Neural cell (in vitro differentiated cells): Measurements from ENCODE around the gene KLRC2. TPM values are rescaled to one million over a fixed set of nuclear protein-coding genes. Genes with fewer than 3 reads are reported as not detected.

Source experiments
- H2AFZ ChIP-seq: fragments of 200-600, 300-800 bp; sonication (generic), shearing (Covaris generic); 2 replicates; pipeline ENCODE4 v1.6.0; 2014; ENCODE audit warnings: low read depth, mild to moderate bottlenecking, antibody characterized with exemption, low read length, moderate library complexity
- H3F3A ChIP-seq: fragments of 200-600 bp; shearing (Covaris generic); 2 replicates; pipeline ENCODE4 v1.6.1; 2016; ENCODE audit warnings: mild to moderate bottlenecking, moderate library complexity, mixed read lengths, antibody characterized with exemption, low read length; ENCODE audit not compliant: insufficient read depth, poor library complexity, severe bottlenecking
- H3K27ac ChIP-seq: fragments of 200-600, 300-800 bp; sonication (generic), shearing (Covaris generic); 2 replicates; pipeline ENCODE4 v1.5.1; 2014; ENCODE audit warnings: mild to moderate bottlenecking, low read length, moderate library complexity
- H3K27me3 ChIP-seq: fragments of 300-800, 200-600 bp; sonication (generic), shearing (Covaris generic); 2 replicates; pipeline ENCODE4 v1.6.0; 2014; ENCODE audit warnings: mild to moderate bottlenecking, low read depth, low read length, moderate library complexity; ENCODE audit not compliant: insufficient read depth
- H3K36me3 ChIP-seq: fragments of 300-800, 200-600 bp; sonication (generic), shearing (Covaris generic); 2 replicates; pipeline ENCODE4 v1.5.1; 2014; ENCODE audit warnings: mild to moderate bottlenecking, antibody characterized with exemption, low read length, moderate library complexity; ENCODE audit not compliant: insufficient read depth
- H3K4me2 ChIP-seq: fragments of 300-800, 200-600 bp; sonication (generic), shearing (Covaris generic); 2 replicates; pipeline ENCODE4 v1.6.0; 2014; ENCODE audit warnings: mild to moderate bottlenecking, low read length
- H3K4me3 ChIP-seq: fragments of 300-800, 200-600 bp; sonication (generic), shearing (Covaris generic); 2 replicates; pipeline ENCODE4 v1.5.1; 2014; ENCODE audit warnings: mild to moderate bottlenecking, low read length, moderate library complexity
- H3K79me2 ChIP-seq: fragments of 200-600 bp; shearing (Covaris generic); replicated peaks from 2 replicates; pipeline ENCODE4 v1.6.0; 2014; ENCODE audit warnings: mild to moderate bottlenecking, low read length, moderate library complexity; ENCODE audit not compliant: insufficient read depth
- H3K9ac ChIP-seq: fragments of 300-800, 200-600 bp; sonication (generic), shearing (Covaris generic); 2 replicates; pipeline ENCODE4 v1.6.1; 2016; ENCODE audit warnings: mild to moderate bottlenecking, low read length, mixed read lengths
- H3K9me2 ChIP-seq: fragments of 200-600 bp; shearing (Covaris generic); 2 replicates; pipeline ENCODE4 v1.6.1; 2016; ENCODE audit warnings: mild to moderate bottlenecking, low read length, mixed read lengths; ENCODE audit not compliant: insufficient read depth
- H3K9me3 ChIP-seq: fragments of 200-600, 300-800 bp; sonication (generic), shearing (Covaris generic); 2 replicates; pipeline ENCODE4 v1.6.1; 2016; ENCODE audit warnings: mild to moderate bottlenecking, mixed run types, low read length, moderate library complexity, mixed read lengths
- H4K20me1 ChIP-seq: fragments of 200-600 bp; shearing (Covaris generic); 2 replicates; pipeline ENCODE4 v1.6.1; 2016; ENCODE audit warnings: mild to moderate bottlenecking, mixed run types; ENCODE audit not compliant: insufficient read depth
- EP300 ChIP-seq: fragments of 450-650 bp; conservative IDR thresholded peaks from 2 replicates; pipeline ENCODE4 v1.6.1; 2014; ENCODE audit warnings: antibody characterized with exemption, mild to moderate bottlenecking, moderate library complexity; ENCODE audit not compliant: poor library complexity, severe bottlenecking
- EZH2 ChIP-seq: fragments of 200-600, 300-800 bp; shearing (Covaris generic), sonication (generic); IDR thresholded peaks from 2 replicates; pipeline ENCODE4 v1.6.1; 2014; ENCODE audit warnings: antibody characterized with exemption, low read length, borderline replicate concordance, mild to moderate bottlenecking; ENCODE audit not compliant: insufficient read depth, poor library complexity, severe bottlenecking
- MXI1 ChIP-seq: fragments of 450-650 bp; conservative IDR thresholded peaks from 2 replicates; pipeline ENCODE4 v1.6.1; 2014; ENCODE audit warnings: antibody characterized with exemption, mild to moderate bottlenecking; ENCODE audit not compliant: poor library complexity, severe bottlenecking
- POLR2AphosphoS5 ChIP-seq: IDR thresholded peaks from 2 replicates; pipeline ENCODE4 v1.6.1; 2012
- SMC3 ChIP-seq: fragments of 450-650 bp; conservative IDR thresholded peaks from 2 replicates; pipeline ENCODE4 v1.6.1; 2014; ENCODE audit warnings: antibody characterized with exemption, mild to moderate bottlenecking, moderate library complexity; ENCODE audit not compliant: poor library complexity
- TAF1 ChIP-seq: IDR thresholded peaks from 2 replicates; pipeline ENCODE4 v1.6.1; 2012; ENCODE audit warnings: low read depth
- polyA plus RNA-seq: library from polyadenylated mRNA; depleted of rRNA; stranded (reverse); fragments of >200 nt; gene quantifications from 2 replicates; pipeline ENCODE4 v1.2.3, GENCODE V29; 2014
- TF ChIP-seq, protein P1 (sequence below): IDR thresholded peaks from 2 replicates; pipeline ENCODE4 v1.6.1; 2012; ENCODE audit warnings: borderline replicate concordance
- TF ChIP-seq, protein P2 (sequence below): fragments of 450-650 bp; IDR thresholded peaks from 2 replicates; pipeline ENCODE4 v1.5.1; 2014; ENCODE audit warnings: antibody characterized with exemption, mild to moderate bottlenecking, moderate library complexity; ENCODE audit not compliant: poor library complexity, severe bottlenecking

Gene KLRC2
- polyA plus RNA-seq, 1 donor from 2014 or later: 3.7 TPM

DNA sequence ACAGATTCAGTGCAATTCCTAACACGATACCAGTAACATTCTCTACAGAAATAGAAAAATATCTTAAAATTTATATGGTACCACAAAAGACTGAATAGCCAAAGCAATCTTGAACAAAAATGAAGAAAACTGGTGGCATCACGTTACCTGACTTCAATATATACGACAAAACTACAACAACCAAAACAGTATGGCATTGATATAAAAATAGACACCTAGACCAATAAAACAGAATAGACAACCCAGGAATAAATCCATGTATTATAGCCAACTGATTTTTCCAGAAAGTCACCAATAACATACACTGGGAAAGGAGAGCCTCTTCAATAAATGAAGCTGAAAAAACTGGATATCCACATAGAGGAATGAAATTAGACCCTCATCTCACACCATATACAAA, 51.6 kb downstream of the KLRC2 start:
- Histone ChIP-seq H4K20me1 (no peaks in the 10 kb centered on the region), H3K27ac (no peak overlapping the region), H3K9me2 (no peaks in the 10 kb centered on the region), H3K9ac (no peak overlapping the region), H3F3A (no peaks in the 10 kb centered on the region), H2AFZ (no peak overlapping the region), H3K79me2 (no peaks in the 10 kb centered on the region), H3K9me3 (no peaks in the 10 kb centered on the region), H3K4me2 (no peak overlapping the region), H3K4me3 (no peak overlapping the region), H3K27me3 (no peaks in the 10 kb centered on the region), H3K36me3 (no peaks in the 10 kb centered on the region)
- no peak for TF ChIP-seq TAF1

DNA sequence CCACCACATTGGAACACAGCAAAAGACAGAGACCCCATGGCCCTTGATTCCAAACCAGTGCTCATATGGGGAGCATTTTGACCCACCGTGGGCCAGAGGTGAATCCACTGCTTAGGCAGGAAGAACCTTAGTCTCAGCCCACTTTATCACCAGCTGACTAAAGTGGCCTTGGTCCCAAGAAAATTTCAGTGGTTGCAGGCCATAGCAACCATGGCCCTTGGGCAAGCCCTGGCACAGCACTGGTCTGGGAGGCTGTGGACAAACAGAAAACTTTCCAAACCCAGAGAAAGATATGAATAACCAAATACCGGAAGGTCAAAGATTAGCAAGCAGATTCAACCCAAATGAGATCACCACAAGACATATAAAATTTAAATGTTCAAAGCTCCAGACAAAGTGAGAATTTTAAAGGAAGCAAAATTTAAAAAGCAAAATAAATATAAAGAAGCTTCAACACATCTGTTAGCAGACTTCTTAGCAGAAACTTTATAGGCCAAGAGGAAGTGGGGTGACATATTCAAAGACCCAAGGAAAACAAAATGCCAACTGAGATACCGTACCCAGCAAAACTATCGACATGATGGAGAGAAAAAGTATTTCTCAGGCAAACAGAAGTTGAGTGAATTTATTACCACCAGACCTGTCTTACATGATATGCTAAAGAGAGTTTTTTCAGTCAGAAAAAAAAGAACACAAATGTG, 53.7 kb downstream of the KLRC2 start:
- H3K4me3 ChIP-seq: no peak overlapping the region
- no peak overlapping the region for H3K27ac ChIP-seq
- no peaks in the 10 kb centered on the region for H3K36me3 ChIP-seq
- H4K20me1 ChIP-seq: no peaks in the 10 kb centered on the region
- H3K27me3 ChIP-seq: no peaks in the 10 kb centered on the region
- no peak for TF ChIP-seq EZH2
- no peak for TF ChIP-seq POLR2AphosphoS5
- no peak for TF ChIP-seq EP300
- TF ChIP-seq SMC3: no peak
- TF ChIP-seq TAF1: no peak
- TF ChIP-seq, protein P1, sequence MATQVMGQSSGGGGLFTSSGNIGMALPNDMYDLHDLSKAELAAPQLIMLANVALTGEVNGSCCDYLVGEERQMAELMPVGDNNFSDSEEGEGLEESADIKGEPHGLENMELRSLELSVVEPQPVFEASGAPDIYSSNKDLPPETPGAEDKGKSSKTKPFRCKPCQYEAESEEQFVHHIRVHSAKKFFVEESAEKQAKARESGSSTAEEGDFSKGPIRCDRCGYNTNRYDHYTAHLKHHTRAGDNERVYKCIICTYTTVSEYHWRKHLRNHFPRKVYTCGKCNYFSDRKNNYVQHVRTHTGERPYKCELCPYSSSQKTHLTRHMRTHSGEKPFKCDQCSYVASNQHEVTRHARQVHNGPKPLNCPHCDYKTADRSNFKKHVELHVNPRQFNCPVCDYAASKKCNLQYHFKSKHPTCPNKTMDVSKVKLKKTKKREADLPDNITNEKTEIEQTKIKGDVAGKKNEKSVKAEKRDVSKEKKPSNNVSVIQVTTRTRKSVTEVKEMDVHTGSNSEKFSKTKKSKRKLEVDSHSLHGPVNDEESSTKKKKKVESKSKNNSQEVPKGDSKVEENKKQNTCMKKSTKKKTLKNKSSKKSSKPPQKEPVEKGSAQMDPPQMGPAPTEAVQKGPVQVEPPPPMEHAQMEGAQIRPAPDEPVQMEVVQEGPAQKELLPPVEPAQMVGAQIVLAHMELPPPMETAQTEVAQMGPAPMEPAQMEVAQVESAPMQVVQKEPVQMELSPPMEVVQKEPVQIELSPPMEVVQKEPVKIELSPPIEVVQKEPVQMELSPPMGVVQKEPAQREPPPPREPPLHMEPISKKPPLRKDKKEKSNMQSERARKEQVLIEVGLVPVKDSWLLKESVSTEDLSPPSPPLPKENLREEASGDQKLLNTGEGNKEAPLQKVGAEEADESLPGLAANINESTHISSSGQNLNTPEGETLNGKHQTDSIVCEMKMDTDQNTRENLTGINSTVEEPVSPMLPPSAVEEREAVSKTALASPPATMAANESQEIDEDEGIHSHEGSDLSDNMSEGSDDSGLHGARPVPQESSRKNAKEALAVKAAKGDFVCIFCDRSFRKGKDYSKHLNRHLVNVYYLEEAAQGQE: no peak
- TF ChIP-seq MXI1: no peak
- TF ChIP-seq, protein P2, sequence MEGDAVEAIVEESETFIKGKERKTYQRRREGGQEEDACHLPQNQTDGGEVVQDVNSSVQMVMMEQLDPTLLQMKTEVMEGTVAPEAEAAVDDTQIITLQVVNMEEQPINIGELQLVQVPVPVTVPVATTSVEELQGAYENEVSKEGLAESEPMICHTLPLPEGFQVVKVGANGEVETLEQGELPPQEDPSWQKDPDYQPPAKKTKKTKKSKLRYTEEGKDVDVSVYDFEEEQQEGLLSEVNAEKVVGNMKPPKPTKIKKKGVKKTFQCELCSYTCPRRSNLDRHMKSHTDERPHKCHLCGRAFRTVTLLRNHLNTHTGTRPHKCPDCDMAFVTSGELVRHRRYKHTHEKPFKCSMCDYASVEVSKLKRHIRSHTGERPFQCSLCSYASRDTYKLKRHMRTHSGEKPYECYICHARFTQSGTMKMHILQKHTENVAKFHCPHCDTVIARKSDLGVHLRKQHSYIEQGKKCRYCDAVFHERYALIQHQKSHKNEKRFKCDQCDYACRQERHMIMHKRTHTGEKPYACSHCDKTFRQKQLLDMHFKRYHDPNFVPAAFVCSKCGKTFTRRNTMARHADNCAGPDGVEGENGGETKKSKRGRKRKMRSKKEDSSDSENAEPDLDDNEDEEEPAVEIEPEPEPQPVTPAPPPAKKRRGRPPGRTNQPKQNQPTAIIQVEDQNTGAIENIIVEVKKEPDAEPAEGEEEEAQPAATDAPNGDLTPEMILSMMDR: no peak
- H3K9me2 ChIP-seq: no peaks in the 10 kb centered on the region
- H3K9ac ChIP-seq: no peak overlapping the region
- no peaks in the 10 kb centered on the region for H3K9me3 ChIP-seq
- H3F3A ChIP-seq: no peaks in the 10 kb centered on the region
- H3K4me2 ChIP-seq: no peak overlapping the region
- no peak overlapping the region for H2AFZ ChIP-seq
- H3K79me2 ChIP-seq: no peaks in the 10 kb centered on the region

Other genes starting within 250 kb of the KLRC2 start
- gene GABARAPL1, start 223.1 kb downstream of the KLRC2 start, polyA plus RNA-seq: 213 and 253 TPM in 2 replicates
- gene KLRD1, start 128.1 kb downstream of the KLRC2 start, polyA plus RNA-seq: 0.28 and 0.52 TPM in 2 replicates
- gene KLRK1, start 46.0 kb downstream of the KLRC2 start, polyA plus RNA-seq: 14.9 and 20.9 TPM in 2 replicates
- 6.5 and 8.2 TPM in 2 replicates for gene KLRC4, start 26.3 kb downstream of the KLRC2 start, polyA plus RNA-seq
- 3.4 and 3.7 TPM in 2 replicates for gene KLRC3, start 15.4 kb downstream of the KLRC2 start, polyA plus RNA-seq
- not detected in 2 replicates for gene KLRC1, start 17.4 kb upstream of the KLRC2 start, polyA plus RNA-seq
- 2.1 and 3.6 TPM in 2 replicates for gene EIF2S3B, start 69.9 kb upstream of the KLRC2 start, polyA plus RNA-seq
- 43.3 and 63.5 TPM in 2 replicates for gene MAGOHB, start 177.6 kb upstream of the KLRC2 start, polyA plus RNA-seq
- gene STYK1, start 238.0 kb upstream of the KLRC2 start, polyA plus RNA-seq: 0.24 and 0.26 TPM in 2 replicates